ELR (cell line): ENCODE results near the gene PDZRN4.
A peak's percentile ranks its signal among the peaks of the same experiment; 100 is the strongest.
"Not testable (repeated sequence)": the region's sequence is repeated elsewhere in the genome, so short reads cannot be mapped to it uniquely, and the experiment has no call there.

Experiments used
- DNase-seq: peaks from one replicate; pipeline ENCODE4 v3.0.0-alpha.2; 2015; ENCODE audit warnings: low read depth

Gene PDZRN4

DNA sequence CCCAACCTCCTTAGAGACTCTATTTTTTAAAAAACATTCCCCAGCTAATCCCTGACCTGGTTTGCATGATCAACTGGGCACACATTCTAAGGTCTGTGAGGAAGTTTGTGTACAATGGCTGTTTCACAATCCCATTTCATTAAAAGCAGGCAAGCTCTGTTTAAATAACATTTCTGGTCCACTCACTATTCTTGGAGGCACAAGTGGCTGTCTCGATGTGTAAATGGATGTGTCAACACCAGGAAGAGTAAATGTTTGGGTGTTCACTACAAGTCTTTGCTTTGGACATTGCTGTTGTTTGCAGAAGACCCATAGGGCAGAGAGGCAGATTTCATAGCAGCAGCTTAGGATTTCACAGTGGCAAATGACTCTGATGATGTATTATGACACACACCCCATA, 98.3 kb downstream of the PDZRN4 start:
- no peak for DNase-seq

DNA sequence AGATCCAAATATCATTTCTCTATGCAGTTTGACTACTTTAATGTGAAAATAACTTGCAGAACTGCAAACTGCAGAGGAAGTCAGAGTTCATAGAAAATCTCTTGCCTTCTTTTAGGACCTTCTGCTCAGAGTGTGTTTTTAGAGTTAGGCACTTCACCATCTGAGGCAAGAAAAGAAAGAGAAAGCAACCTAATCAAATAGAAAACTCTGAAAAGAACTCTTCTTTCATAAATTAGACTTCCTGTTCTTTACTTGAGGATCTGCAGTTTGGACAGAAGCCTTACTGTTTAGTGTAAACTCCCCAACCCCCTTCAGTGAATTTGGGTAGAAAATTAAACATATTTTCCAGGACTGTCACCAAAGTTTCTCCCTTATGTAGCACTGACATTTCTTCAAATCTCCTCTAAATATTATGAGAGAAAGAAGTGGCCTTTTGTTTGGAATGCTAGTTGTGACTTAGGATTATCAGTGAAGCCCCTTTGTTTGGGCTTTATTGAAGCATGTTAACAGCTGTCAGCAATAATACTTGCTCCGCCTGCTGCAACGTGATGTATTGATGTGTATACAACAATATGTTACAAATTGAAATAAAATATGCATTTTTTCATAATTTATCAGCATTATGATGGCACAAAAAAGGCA, 99.5 kb downstream of the PDZRN4 start:
- no peak for DNase-seq

DNA sequence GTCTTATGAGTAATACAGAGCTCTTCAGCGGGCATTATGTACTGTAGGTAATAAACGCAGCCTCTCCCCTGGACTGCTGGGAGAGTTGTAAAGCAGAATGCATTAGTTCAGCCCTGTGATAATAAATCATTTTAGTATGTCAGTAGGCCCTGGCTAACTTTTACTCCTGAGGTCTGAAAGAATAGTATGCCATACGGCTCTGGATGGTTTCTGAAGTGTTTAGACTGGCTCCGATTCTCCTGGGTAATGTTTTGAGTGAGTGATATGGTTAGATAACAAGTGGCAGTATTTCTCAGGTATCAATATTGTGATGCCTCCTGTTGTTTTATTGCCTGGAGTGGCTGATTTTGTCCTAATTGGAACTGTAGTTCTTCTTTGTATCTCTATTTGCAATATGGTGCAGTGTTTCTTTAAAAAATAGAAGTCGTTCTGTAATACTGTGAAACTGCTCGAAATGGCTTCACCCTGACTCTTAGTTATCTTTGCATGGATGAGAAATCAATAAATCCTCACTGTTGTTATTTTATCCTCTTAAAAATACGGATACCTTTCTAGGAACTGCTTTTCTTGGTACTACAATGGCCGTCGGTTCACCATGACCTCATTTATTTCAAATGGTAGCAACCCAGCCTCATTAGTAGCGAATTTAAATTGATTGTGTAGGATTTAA, 100.2 kb downstream of the PDZRN4 start:
- DNase-seq = no peak

DNA sequence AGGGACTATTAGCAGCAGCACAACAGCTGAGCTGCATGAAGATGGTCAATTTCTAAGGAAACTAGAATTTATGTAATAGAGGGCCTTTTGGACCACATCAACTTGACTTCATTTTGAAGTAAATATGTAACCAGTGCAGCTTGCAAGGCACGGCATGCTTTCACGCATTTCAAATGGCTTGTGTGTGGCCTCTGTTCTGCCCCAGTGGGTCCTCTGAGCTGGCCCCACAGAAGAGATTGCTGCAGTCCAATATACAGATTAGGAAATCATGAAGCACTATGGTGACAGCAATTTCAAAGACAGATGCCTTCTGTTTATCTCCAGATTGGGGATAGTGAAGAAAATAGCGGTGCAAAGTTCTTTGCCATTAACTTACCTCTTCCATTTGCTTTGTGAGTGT, 101.4 kb downstream of the PDZRN4 start:
- DNase-seq = no peak

DNA sequence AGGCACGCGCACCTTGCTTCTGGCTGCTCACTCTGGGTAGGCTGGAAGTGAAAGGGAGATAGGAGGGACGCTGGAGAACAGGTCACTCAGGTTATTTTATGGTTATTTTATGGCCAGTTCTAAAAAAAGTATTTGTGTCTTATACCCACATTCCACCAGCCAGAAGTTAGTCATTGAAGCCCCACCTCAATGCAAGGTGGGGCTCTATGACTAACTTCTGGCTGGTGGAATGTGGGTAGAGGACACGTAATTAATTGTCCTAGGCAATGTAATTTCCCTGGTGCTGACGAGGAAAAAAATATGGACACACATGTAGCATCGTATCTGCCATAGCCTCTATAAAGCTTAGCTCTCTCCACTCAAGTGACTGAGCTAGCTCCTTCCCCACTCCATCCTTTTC, 104.9 kb downstream of the PDZRN4 start:
- peak; percentile 1 for DNase-seq

DNA sequence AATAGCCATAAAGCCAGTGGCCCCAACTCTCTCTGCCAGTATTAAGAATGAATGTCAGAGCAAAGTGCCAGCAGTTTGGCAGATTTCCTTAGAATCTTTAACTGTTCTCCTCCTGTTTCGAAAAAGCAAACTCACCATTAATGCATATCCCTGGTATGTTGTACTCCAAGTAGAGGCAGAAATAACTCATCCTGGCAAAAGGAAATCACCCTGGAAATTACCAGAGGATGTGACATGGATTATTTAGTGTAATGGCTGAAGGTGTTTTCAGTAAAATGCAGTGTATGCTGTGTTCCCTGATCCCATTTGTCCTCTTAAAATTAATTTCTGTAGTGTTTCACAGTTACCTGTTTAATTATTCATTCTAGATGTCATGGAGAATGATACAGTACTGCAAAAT, 105.3 kb downstream of the PDZRN4 start:
- DNase-seq = no peak

DNA sequence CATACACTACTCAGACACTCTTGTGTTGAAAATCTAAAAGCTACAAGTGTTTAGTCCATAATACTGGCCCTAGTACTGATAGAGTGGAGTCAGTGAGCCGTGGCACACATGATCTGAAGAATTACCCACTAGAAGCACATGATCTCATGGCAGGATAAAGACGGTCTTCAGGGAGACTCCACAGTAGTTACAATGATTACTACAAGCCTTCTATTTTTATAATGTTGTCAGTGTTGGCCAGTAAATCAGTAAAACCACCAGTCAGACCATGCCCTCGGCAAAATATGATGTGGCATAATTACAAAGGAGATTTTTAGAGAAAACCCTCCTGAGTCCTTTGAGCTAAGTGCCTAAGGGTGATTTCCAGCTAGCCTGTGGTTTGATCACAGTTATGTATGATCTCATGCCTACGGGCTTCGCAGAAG, 114.9 kb downstream of the PDZRN4 start:
- DNase-seq = peak; percentile 14

DNA sequence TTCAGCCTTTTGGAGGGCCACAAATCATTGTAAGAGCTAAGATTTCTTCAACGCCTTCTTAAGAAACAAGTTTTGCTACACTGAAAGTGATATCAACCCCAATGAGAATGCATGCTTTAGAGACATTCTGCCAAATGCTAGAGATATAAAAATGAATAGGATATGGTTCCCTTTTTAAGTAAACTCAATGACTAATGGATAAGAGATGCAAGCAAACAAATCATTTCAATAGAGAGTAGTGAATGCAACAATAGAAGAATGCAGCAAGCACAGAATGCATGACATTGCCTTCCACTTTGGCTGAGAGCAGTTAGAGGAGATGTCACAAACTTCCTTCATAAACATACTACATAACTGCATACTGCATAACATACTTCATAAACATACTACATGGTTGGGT, 116.4 kb downstream of the PDZRN4 start:
- DNase-seq = no peak

DNA sequence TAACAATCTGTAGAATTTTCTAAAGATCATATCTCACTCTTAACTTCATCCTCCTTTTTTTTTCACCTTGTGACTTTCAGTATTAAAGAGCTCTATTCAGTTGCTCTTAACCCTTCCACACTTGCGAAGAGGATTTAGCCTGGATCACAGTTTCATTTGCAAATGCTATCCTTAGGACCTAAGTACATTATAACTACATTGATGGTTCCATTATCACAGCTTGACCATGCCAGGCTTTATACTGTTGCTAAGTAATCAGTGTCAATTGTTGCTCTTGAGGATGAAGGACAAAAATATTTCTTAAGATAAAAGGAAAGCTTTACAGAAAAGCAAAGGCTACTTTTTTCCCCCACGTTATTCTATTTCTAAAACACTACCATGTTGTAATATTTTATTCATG, 122.2 kb downstream of the PDZRN4 start:
- no peak for DNase-seq

DNA sequence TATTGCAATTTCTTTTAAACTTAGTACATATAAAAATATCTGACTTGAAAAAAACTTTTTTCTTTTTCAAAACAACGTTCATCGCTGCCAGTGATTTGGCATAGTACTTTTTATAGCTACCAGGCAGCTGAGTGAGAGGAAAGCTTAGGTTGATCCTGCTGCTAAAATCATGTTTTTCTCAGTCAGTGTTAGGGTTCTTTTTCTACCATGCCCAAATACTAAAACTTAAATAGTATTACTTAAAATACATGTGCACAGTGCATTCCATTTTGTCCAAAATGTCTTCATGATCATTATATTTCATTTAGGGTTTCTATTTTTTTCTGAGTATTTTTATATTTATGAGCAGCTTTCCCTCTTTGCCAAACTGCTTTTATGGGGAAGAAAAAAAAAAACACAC, 123.8 kb downstream of the PDZRN4 start:
- no peak for DNase-seq

DNA sequence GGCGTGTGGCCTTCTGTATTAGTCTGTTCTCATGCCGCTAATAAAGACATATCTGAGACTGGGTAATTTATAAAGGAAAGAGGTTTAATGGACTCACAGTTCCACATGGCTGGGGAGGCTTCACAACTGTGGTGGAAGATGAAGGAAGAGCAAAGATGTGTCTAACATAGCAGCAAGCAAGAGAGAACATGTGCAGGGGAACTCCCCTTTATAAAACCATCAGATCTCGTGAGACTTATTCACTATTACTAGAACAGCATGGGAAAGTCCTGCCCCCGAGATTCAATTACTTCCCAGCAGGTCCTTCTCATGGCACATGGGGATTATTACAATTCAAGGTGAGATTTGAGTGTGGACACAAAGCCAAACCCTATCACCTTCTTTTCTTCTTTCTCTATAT, 124.3 kb downstream of the PDZRN4 start:
- not testable (repeated sequence) for DNase-seq

DNA sequence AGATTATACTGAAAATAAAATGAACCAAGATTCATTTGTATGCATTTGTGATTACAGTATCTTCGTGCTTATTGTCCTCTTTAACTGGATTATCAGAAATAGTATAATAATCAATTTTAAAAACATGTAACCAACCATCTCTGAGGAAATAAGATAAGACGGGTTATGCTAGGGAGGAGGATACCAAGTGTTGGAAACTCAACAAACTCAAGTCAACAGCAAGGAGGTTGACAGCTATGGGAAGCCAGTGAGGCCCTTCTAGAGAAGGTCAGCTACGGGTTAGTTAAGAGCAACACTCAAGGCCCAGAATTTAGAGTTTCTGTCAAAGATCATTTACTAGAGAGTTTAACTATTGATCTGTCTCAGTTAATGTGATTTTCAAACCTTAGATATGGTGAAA, 137.2 kb downstream of the PDZRN4 start:
- no peak for DNase-seq

DNA sequence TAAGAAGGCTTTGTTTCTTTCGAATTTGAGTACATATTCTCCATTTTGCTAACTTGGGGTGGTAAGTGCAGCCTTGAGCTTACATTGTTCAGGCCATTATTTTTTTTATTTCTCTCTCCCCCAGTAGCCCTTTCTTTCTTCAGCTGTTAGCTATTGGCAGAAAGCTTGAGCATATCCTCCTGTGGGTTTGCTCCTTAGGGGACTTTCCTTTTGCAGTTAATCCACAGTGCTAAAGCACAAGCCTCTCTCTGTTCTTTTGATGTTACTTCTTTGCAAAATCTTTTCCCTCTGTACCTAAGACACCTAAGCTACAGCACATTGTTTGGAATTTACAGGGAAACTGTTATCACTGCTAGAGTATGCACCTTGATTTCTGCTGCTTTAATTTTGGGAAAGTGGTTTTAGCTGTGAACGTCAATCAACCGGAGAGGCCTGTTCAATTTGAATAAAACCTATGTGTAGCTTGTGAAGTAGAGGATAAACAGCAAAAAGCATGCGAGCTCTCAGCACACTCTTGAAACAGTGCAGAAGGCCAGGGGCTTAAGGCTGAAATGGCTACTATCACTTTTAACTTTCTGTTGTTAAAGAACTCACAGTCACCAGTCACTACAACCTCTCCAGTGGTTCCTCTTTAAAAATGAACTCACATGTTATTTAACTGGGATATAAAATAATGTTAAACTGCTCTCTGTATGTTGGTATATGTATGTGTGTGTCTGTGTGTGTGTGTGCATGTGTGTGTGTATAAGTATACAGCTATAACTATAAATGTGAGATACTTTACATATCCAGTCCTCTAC, 139.2 kb downstream of the PDZRN4 start:
- no peak for DNase-seq

DNA sequence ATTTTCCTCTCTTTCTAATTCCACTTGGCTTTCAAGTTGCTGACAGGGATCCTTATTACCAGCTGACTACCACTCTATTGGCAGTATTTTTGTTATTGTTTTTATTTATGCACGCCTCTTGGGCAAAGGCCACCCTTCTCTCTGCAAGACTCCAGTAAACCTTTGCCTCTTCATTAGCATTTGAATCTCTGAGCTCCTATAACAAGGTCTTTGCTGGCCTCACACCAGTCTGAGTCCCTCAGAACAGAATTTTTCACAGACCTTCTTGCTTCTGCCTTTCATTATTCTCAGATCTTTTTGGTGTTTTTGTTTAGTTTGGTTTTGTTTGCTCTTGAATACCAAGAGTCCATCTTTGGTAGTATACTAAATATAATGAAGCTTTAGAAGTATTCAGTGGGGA, 145.9 kb downstream of the PDZRN4 start:
- DNase-seq = no peak

DNA sequence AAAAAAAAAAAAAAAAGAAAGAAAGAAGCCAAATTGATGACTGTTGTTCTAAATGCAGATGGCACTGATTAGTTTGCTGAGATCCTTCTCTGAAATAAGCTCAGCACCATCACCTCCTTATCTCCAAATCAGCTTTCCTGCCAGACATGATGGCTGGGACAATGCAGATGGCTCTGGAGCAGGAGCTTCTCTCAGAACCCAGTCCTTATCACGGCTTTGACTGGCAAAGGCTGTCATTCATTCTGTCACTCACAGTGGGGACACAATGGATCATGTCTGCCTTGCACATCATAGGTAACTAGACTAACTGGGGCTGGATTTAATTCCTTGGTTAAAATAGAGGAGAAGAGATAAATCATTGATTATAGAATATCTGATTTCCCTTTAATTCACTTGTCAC, 146.3 kb downstream of the PDZRN4 start:
- no peak for DNase-seq

DNA sequence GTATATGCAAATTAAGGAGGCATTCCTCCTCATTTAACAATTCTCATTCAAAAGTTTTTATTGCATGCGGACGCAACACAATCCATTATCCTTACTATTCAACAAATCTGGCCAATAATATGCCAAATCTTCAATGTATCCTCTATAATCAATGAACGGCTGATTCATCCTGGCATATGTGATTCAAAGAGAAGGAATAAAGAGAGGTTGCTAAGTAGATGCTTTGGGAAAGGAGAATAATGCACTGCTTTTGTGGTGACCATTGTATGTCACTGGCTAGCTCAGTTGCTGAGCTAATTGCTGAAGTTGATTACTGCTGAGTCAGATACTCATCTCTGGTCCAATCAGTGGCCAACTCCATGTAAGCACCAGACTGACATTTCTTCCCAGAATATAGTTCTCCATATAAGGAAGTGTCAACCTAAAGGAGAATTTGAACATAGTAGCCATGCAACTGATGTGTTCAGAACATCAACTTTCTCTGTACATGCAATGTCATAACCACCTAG, 148.0 kb downstream of the PDZRN4 start:
- no peak for DNase-seq

DNA sequence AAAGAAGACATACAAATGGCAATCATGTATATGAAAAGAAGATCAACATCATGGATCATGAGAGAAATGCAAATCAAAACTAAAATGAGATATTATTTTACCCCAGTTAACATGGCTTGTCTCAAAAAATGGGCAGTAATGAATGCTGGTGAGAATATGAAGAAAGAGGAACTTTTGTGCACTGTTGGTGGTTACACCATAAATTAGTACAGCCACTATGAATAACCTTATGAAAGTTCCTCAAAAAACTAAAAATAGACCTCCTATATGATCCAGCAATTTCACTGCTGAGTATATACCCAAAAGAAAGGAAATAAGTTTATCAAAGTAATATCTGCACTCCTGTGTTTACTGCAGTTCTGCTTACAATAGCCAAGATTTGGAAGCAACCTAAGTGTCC, 151.7 kb downstream of the PDZRN4 start:
- no peak for DNase-seq

DNA sequence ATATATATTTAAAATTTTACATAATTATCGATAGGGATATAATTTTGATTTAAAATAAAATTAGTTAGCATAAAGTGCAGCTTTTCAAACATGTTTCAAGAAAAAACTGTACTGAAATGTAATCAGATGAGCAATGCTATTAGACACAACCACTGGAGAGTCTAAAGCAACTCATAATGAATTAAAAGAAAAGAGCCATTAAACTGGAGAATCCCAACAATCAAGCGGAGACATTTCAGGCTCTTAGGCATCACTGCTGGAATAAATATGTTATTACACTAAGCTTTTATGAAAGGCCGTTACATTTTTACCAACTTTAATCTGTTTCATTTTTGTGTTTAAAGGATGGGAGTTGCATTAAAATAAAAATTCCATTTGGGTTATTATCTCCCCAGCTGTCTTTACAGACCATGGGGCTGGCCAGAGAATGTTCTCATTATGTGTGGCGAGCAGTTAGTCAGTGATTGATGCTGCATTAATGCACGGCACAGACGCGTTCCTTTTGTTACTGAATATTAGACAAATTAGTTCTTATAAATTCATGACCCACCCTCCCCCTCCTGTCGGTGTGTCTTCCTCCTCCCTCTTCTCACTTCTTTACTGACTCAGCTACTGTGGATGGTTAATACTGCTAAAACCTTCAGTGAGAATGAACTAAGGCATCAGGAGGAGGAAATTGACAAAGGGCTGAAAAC, 156.8 kb downstream of the PDZRN4 start:
- no peak for DNase-seq

DNA sequence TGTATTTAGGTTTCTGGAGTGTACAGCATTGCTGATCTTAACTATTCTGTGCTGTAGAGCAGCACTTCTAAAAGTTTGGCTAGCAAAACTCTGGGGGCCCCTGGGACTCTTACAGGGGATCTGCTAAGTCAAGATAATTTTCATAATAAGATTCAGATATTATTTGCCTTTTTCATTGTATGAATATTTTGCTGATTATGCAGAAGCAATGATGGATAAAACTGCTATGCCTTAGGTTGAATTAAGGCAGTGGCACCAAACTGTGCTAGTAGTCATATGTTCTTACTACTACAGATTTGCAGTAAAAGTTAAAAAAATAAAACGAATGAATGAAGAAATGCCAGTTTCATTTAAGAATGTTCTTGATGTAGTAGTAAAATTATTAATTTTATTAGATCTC, 160.1 kb downstream of the PDZRN4 start:
- no peak for DNase-seq

DNA sequence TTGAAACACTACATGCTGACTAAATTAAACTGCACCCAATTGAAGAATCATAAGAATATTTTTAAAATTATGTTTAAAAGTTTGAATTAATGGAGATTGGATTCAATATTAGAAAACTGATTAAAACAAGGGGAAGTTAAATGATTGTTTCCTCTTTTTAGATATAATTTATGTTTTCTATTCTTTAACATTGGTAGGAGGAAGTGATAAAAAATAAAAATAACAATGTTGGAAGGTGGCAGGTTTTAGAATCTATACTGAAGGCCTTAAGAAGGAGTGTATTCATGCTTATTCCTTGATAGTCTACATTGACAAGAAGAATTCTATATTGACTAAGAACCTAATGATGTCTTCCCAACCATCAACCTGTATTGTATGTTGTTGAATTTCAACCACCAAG, 168.1 kb downstream of the PDZRN4 start:
- no peak for DNase-seq

DNA sequence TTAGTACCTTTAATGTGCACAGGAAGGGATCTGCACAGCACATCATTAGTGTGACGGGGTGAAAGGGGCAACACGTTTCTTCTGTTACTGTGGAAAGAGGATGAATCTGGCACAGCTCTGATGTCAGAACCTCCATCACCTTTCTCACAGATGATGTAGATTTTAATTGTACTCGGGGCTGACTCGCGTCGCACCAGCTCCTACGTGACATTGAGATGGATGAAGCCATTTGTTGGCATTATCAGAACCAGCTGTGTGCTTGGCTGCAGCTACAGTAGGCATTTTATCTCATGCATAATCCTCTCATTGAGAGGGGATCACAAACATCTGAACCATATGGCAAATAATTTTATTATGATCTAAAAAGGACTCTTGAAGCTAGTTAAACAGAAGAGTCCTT, 173.6 kb downstream of the PDZRN4 start:
- DNase-seq = no peak

DNA sequence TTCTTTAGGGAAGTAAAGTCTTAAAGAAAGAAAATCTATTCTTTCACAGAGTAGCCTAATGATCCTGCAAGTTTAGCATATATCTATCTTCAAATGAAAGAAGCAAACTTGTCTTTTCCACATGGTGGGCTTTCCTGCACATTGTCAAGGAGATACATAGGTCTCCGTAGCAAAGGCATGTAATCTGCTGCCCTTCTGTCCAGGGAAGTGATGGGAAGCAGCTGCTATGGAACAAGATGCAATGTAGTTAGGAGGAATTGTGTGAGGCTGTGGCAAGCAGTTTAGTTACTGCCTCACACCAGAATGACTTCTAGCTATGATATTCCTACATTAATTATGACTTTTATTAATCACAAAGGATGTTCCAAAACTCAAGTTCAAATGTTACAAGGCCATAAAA, 174.4 kb downstream of the PDZRN4 start:
- DNase-seq = no peak

DNA sequence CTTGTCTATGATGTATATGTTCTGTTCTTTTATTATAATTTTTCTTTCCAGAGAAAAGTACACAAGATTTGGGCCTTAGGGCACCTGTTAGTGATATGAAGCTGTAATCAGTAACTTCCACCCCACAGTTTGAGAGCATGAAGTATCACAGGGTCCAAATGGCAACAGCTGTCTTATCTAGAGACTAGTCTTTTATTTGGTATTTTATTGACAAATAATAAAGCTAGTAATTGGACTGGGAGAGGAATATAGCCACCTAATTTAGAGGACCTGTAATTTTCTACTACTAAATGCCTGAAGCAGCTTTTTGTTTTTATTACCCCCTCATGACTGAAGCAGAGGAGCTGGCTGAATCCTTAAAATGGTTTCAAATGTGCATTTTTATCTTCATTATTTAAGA, 174.8 kb downstream of the PDZRN4 start:
- DNase-seq = no peak
